IPS-NIHi7 (cell line): ENCODE data around the gene CHURC1.

ENCODE experiments used
- DNase-seq: peaks from one replicate; pipeline ENCODE4 v3.0.0; 2012; ENCODE audit warnings: mixed read lengths; ENCODE audit errors: extremely low spot score

Gene CHURC1

DNA sequence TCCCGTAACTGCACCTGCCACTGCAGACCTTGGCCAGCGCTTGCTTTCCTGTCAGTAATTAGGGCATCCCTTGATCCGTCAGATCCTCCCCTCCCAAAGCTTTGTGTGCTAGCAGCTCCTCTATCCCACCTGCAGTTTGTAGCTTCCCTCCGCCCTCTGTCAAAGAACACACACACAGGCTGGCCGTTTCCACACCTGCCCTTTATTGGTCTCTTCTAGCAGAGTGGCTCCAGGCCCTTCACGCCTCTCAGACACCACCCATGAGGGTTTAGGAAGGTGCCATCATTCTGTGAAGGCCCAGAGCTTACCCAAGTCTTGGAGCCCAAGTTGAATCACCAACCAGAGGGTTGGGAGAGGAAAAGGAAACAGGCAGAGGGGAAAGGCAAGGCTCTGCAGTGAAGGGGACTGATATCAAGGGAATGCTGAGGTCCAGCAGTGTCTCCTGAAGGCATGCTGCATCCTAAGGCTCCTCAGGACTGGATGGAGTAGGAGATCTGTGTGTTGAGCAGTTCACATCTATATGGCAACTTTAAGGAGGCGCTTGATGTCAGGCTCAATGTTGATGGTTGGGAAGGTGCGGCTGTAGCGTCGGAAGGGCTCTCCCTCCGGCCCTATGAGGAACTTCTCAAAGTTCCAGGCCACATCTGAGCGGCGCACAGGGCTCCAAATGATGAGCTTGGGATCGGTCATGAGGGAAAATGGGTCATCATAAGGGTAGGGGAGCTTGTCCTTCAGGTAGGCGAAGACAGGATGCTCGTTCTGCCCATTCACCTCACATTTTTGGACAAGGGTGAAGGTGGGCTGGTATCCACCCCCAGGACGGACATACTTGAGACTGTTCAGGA lies 24.9 kb downstream of the CHURC1 start:
- no peak for DNase-seq

DNA sequence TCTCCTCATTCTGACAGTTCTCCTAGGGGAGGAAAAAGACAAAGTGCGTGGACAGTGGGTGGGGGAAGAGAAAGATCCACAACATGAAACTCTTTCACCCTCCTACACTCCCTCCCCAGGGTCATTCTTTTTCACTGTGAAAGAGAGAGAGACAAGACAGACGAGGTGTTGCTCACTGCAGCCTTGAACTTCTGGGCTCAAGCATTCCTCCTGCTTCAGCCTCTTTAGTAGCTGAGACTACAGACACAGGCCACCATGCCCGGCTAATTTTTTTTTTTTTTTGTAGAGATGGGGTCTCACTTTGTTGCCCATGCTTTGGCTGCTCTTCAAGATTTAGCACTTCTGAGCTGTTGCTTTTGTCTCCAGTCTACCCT lies 25.5 kb downstream of the CHURC1 start:
- DNase-seq, result no peak

DNA sequence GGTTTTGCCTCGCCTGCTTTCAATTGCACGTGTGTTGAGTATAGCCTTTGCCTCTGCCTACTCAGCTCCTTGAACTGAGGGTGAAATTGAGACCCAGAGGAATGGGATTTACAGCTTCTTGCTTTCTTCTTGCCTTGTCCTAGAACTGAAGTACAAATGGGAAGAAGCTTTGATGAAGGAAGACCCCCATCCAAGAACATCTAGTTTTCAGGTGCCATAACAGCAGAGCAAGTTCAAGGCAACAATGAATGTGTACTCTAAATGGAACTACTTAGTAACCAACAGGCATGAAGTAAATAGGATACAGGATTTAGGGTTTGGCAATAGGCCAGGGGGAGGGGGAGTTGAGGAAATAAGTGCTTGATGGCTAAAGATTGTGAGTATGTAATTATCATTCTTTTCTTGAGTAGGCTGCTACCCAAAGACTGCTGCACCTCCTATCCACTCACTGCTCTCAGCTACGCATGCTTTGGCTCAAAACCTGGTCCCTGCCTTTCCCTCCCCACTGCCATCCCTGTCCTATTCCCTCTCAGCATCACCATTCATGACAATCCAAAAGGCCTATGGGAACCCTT lies 26.2 kb downstream of the CHURC1 start:
- no peak for DNase-seq

DNA sequence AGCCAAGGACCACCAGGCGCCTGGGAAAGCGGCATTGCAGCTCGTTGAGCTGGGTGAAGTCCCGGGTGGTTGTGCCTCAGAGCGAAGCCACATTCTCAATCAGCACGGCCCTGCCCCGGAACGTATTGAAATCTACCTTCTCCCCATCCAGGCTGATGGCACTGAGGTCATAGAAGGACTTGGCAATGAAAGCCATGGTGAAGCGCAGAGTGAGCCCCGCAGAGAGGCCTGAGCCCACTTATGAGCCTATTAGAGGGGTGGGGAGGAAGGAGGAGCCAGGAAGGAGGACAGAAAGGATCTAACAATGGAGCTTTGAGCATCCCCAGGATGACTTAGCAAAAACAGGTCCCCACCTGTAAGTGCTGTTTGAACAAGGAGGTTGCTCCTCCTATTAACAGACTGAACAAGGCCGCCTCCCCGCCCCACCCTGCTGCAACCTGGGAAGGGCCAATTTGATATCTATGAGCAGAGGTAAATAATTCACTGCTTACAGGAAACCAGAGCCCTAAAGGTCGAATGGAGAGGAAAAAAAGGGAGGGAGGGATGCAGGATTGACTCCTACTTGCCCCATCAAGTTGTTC lies 28.4 kb downstream of the CHURC1 start, which contains the start of gene GPX2:
Gene GPX2 (minus strand): TSS at position 215 of the 581 bp plus-strand sequence. CDS start 19 bp downstream, at position 196.
- no peak for DNase-seq

DNA sequence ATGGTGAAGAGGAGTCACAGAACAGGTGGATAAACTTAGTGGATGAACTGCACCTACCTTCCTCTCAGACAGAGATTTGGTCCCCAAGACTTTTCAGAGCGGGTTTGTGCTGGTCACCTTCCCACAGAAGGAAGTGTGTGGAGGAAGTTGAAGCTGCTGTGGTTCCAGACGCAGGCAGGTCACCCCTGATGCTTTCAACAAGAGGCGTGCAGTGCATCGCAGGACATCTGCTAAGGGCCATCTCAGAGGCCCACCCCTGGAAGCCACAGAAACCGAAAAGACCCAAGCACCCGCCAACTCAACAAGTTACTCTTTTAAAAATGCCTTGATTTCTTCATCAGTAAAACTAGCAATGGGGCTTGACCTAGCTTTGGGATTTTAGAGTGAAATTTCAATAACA lies 29.3 kb downstream of the CHURC1 start:
- DNase-seq, result no peak

DNA sequence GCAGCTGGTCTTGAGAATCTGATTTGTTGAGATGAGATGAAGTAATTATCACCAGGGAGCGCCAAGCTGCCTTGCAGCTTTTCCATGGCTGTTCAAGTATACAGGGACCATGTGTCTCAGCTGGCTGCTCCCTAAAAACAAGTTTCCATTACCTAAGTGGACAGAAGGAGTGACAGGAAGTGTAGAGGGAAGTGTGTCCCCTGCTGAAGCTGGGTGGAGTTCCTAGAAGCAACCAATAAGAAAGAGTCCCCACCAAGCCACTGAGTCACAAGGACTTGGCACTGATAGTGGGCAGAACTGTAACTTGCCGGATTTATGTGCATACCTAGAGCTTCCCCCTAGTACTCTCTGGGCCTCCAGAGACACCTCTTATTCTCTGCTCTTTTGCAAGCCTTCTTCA lies 29.8 kb downstream of the CHURC1 start:
- DNase-seq, result no peak

DNA sequence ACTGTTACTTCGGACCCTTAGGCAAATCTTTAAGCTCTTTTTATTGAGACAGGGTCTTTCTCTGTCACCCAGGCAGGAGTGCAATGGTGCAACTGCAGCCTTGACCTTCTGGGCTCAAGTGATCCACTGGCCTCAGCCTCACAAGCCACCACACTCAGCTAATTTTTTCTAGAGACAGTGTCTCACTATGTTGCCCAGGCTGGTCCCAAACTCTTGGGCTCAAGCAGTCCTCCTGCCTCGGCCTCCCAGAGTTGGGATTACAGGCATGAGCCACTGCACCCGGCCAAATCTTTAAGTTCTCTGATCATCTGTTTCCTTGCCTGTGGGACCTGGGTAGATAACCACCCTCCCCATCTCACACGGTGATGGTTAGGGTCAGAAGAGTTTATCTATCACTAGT lies 30.6 kb downstream of the CHURC1 start:
- no peak for DNase-seq

DNA sequence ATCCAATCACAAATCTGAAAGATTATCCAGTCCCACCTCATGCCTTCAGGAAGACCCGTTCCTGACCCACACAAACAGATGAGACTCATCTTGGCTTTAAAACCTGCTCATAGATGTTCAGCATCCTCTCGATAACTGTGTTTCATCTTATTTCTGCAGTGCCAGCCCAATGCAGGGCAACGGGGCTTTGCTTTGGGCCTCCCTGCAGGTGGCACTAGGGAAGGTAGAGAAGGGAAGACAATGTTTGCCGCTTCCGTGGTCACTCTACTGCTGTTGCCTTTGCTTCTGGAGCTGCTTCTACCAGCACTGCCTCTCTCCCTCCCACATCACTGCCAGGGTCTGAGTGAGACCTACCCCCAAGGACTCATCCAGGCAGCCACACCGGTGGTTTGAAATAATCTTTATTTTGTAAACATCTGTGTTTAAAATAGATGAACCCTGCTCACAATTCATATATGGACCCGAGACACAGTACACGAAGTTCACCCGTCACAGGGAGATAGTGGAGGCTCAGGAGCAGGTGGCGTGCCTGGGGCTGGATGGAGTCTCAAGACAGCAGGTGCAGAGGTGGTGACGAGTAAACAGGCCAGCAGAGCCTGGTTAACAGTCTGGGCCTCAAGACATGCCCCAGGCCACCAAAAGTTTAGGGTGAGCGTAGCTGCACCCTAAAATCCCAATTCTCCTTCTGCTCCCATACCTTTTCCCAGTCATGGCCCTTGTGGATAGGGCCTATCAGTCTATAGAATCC lies 31.4 kb downstream of the CHURC1 start:
- DNase-seq, result no peak

DNA sequence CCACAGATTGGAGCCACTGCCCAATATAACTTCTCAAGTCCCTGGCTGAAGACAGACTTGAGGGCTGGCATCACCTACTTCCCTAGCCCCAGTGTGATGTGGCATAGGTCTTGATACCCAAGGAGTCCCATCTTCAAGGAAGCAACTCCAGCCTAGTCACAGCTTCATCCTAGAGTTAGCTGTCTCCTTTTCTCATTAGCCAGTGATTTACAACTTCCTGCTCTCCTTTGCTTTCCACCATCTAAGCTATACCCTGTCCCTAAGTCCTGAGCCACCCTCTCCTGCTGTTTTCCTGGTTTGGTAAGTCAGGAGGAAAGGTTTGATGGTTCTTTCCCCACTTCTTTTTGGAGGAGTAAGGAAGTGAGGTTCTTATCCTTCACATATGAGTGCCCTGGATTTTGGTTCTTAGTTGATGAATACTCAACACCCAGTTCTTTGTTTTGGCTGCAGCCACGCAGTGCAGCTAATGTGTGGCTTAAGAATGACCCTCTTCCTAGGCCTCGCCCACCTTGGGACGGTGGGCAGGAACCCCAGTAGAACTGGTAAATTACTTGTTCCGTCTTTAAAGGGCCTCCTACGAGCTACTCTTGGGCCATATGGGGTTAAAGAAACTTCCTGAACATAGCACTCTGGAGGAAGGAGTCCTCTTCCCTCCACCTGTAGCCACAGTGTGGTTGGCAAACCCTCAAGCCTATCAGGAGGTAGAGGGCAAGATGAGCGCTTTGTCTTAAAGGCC lies 32.2 kb downstream of the CHURC1 start:
- no peak for DNase-seq

DNA sequence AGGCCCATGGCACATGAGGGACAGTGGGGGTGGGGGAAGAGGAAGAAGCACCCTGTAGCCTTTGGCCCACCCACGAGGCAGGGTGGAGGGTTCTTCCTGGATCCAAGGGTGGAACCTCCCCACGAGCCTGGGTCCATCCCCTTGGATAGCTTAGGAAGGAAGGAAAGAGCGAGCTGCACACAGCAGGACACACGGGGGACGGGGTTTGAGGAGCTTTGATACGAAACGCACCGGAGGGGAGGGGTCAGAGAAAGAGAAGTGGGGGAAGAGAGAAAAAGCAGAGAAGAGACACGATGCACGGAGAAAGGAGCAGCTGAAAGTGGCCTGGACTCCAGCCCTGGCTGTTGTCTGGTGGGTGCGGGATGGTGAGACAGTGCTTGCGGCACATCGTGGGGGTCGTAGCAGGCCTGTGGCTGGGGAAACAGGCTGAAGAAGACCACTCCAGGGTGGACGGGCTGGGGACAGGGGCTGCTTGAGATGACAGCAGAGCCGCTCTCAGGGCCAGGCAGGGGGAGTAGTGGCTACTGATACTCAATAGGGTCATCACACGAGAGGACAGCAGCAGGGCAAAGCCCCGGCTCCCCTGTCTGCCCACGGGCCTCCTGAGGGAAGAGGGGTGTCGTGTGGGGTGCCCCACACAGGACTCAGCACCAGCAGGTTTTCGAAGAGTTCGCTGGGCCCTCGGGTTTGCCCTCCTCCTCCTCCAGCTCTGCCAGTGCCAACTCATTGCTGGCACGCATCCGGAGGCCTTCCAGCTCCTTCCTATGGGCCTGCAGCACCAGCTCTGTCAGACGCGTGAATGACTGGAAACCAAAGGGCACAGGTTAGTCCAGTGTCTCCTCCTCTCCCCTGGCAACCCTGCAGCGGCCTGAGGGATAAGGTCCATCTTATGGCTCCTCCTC lies 33.7 kb downstream of the CHURC1 start:
- DNase-seq, result no peak

DNA sequence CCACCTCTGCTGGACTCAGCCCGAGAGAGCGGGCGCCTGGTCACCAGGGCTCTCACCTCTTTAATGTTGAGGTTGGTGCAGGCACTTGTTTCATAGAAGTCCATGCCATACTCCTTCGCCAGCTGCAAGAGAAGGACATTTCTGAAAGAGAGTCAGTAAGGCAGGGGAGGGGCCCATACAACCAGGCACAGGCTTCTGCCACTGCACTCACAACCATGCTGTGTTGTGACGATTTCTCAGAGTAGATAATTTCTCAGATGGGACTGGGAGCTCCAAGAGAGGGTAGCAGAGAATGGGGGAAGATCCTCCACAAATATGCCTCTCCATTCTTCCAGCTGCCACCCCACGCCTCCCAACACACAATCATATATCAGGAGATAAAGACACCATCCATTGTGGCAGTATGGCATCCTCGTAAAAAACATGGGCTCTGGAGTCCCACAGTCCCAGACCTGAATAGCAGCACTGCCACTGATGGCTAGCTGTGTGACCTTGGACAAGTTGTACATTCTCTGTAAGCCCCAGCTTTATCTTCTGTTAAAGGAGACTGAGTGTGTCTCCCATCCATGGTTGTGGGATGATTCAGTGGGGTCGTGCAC lies 34.5 kb downstream of the CHURC1 start:
- DNase-seq, result no peak

DNA sequence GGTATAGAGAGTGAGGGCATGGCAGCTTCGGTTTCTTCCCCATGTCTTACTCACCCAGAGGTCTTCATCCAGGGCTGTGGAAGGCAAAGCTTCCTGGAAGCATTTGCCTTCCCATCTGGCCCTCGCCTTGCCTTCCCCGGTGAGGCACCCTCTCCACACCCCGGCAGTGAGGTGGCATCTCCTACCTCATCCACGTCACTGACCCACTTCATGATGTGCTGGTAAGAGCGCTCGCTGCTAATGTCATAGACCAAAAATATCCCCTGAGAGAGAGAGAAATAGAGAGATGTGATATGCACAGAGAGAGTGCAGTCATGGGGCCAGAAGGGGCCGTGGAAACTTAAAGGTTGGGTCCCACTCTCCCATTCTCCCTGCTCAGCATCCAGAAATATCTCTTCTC lies 36.6 kb downstream of the CHURC1 start:
- DNase-seq, result no peak

DNA sequence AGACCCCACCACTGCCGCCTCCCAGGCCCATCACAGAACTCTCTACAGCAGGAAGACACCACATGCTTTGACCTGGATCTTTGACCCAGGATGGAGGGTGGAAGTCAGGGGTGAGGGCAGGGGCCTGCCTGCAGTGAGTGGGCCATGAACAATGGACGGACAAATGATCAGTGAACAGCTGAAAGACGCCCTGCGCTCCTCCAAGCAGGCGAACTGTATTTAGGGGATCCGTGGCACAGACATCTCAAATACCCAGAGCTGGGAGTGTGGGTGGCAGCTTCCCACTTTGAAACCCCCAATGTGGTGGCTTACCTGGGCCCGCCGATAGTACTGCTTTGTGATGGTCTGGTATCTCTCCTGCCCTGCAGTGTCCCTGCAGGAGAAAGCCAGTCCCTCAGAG lies 37.0 kb downstream of the CHURC1 start:
- no peak for DNase-seq

DNA sequence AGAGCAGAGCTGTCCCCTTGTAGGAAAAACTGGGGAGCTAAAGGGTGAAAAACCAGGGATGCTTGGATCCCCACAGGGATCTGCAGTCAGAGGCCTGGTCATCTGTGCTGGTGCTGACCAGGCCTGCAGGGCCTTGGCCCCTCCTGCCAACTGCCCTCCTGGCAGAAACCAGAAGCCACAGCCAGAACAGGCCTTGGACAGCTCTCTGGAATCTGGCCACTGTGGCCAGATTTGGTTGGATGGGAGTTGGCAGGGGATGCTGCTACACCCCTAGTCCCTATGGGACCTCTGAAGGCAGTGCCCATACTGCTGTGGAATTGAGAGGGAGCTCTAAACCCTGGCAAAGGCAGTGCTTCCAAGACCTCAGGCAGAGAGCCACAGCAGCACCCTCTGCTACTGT lies 37.5 kb downstream of the CHURC1 start:
- no peak for DNase-seq

DNA sequence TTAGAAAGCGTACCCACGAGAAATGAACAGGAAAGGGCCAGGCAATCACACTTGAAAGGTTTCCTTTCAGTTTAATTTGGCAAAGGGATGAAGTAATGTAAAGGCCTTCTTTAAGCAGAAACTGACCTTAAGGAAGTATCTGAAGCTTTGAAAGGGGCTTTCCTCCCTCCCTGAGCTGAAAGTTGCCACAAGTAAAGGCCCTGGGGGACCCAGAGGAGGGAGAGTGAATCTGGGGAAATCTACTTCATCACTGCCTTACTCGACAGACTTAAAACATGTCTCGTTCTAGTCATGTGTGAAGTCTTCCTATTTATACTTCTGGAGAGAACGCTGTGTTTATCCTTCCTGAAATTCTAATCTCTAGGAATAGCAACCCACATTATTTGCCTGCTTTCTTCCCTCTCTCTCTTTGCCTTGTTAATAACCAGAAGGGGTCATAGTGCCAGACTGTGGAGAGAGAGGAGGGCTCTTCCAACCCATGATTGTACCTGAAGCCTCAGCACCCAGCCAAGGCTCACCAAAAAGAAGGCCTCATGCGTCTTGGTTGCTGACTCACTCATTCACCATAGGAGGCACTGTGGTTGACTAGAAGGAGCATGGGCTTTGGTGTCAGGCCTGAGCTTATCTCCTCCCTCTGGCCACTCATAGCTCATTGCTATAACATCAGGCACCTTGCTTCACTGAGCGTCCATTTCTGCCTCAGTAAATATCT lies 38.5 kb downstream of the CHURC1 start:
- DNase-seq, result peak; percentile 68

DNA sequence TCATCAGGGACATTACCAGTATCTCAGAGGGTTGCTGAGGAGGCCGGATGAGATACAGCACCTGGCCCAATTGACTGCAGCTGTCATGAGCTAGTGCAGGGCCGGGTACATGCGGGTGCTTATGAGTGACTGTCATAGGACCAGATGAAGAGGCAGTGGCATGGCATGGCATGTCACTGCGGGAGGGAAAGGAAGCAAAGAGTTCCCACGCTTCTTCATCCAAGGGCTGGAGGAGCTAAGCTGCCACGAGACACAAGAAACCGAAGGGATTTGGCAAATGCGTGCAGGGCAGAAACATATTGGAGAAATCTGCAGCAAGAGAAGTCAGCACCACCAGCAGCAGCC lies 39.0 kb downstream of the CHURC1 start:
- no peak for DNase-seq

DNA sequence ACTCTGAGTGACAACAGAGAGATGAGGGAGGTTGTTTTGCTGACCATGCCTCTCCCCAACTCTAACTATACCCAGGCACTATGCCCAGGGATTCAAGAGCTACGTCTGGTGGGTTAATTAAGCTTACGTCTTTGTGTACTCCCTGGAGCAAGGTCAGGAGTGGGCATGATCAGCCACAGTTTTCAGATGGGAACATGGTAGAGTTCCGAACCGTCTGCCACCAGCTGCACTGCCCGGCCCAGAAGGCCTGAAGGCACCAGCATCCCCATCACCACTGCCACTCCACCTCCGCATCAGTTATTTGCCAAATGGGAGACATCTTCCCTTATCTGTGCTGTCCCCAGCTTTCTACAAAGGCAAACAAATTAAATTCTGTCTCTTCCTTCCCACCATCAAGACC lies 39.4 kb downstream of the CHURC1 start:
- DNase-seq, result no peak

DNA sequence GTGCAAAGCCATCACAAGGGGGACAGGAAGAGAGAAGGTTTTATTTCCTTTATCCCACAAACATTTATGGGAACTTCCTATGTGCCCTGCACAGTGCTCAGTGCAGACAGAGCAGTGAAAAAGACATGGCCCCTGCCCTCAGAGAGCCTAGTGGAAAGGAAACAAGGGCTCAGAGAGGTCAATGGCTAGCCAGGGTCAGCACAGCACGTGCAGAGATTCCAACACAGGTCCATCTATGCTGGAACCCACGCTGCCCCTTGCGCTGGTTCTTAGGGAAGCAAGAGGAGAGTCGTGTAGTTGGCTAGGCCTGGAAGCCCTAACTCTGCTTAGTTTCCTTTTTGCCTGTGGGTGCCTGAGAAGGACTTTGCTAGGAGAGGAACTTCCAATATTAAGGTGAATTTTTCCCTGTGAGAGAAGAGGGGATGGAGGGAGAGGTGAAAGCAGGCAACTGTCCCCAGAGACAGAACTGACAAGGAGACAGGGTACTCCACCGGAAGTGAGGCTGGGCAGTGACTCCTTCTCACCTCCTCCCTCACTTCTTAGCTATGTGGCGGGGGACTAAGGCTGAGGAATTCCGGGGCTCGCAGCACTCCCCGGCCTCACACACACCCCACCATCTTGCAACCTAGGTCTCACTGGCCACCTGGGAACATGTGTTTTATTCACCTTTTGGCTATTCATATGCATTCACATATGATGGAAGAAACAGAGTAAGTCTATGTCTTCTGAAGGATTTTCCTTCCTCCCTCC lies 40.4 kb downstream of the CHURC1 start:
- DNase-seq, result no peak

DNA sequence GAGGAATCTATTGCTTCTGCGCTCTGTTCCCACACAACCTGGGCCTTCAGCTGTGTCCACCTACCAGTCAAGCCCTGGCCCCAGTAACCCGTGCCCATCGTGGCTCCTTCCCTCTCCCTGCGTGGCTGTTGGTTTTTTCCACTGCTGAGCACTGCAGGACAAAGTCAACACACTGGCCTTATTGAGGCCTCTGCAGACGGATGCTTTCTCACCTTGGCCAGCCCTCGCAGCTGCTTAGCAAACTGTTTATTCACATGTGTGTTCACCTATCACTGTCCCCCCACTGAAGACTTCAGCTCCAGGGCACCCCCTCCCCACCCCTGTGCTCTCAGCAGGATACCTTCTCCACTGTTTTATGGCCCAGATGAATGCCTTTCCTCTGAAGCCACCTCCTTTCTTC lies 41.0 kb downstream of the CHURC1 start:
- DNase-seq, result no peak
